Natural killer cell treated with Interleukin-12 subunit alpha and Interleukin-12 subunit beta and Interleukin-15 and Interleukin-18, amount 100 ng/mL, for 72 hours (primary cell): ENCODE measurements around the gene PRDM11. TPM values are rescaled to one million over a fixed set of nuclear protein-coding genes. Genes with fewer than 3 reads are reported as not detected.
A peak's percentile ranks its signal among the peaks of the same experiment; 100 is the strongest.

Experiments
- ATAC-seq, 2 donors: fragments of 150-1000 bp; cut with Tn5 transposase in 1 of 2; sonication (Bioruptor Pico), chemical (Tn5 transposase) in 1 of 2; 2 replicates each; pipeline ENCODE4 v1.10.0; 2021
- DNase-seq: peaks from one replicate; pipeline ENCODE4 v3.0.0; 2022; ENCODE audit warnings: low spot score
- H3K27ac Mint-ChIP-seq, 2 donors: 1 replicate in 1 of 2; 2 replicates in 1 of 2; pipeline ENCODE4 v1.8.0; 2022; ENCODE audit warnings: mixed read lengths in 2 of 2, mild to moderate bottlenecking in 1 of 2, moderate library complexity in 1 of 2
- H3K27me3 Mint-ChIP-seq, 2 donors: 1 replicate in 1 of 2; 2 replicates in 1 of 2; pipeline ENCODE4 v1.8.0; 2022; ENCODE audit warnings: mixed read lengths in 2 of 2
- H3K36me3 Mint-ChIP-seq: one replicate; pipeline ENCODE4 v1.8.0; 2022; ENCODE audit warnings: mixed read lengths
- H3K4me1 Mint-ChIP-seq, 2 donors: 1 replicate in 1 of 2; 2 replicates in 1 of 2; pipeline ENCODE4 v1.8.0; 2022; ENCODE audit warnings: low read depth in 2 of 2, mixed read lengths in 2 of 2, mild to moderate bottlenecking in 1 of 2
- H3K4me3 Mint-ChIP-seq: one replicate; pipeline ENCODE4 v1.8.0; 2022; ENCODE audit warnings: mixed read lengths
- H3K9me3 Mint-ChIP-seq: 2 replicates; pipeline ENCODE4 v1.8.0; 2022; ENCODE audit warnings: mixed read lengths
- total RNA-seq, 2 donors: library from RNA; stranded (reverse); gene quantifications; one replicate each; pipeline ENCODE4 v1.2.3, GENCODE V29; 2022

Gene PRDM11
- total RNA-seq, 2 donors from 2014 or later: 3.5 to 6.6 TPM

DNA sequence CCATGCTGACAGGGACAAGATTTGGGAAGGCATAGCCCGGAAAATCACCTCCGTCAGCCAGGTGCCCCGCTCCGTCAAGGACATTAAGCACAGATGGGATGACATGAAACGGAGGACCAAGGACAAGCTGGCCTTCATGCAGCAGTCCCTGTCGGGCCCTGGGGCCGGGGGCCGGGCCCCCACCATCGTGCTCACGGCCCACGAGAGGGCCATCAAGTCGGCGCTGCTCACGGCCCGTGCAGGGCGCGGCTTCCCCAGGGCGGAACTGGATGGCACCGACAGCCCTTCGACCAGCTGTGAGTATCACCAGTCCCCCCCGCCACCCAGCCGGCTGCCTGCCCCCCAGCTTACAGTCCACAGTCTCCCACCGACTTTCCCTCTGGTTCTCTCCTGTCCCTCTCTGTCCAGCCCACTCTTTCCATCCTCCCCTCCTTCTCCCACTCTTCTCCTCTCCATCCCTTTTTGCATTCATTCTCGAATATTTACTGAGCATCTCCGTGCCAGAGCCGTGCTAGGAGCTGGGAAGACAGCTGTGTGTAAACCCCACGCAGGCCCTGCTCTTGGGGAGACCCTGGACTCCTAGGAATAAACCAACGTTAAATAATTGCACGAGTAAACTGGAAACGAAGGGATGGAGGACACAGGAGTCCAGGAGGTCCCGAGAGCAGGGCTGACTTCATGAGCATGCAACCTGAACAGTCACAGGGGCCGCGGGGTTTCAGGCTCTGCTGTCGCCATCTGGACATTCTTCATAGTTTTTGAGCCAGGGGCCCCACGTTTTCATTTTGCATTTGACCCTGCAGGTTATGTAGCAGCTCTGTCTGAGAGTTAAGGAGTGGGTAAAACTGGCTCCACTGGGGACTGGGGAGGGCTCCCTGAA lies 62.8 kb downstream of the PRDM11 start:
- Mint-ChIP-seq H3K4me3 (no peak overlapping the region), H3K27me3 (no peaks in the 10 kb centered on the region), H3K9me3 (no peaks in the 10 kb centered on the region), H3K36me3 (no peaks in the 10 kb centered on the region), H3K27ac (no peak overlapping the region), H3K4me1 (peaks cover 0 to 2% of the 10 kb centered on the region in 2 donors)
- DNase-seq (no peak), ATAC-seq (no peak)

DNA sequence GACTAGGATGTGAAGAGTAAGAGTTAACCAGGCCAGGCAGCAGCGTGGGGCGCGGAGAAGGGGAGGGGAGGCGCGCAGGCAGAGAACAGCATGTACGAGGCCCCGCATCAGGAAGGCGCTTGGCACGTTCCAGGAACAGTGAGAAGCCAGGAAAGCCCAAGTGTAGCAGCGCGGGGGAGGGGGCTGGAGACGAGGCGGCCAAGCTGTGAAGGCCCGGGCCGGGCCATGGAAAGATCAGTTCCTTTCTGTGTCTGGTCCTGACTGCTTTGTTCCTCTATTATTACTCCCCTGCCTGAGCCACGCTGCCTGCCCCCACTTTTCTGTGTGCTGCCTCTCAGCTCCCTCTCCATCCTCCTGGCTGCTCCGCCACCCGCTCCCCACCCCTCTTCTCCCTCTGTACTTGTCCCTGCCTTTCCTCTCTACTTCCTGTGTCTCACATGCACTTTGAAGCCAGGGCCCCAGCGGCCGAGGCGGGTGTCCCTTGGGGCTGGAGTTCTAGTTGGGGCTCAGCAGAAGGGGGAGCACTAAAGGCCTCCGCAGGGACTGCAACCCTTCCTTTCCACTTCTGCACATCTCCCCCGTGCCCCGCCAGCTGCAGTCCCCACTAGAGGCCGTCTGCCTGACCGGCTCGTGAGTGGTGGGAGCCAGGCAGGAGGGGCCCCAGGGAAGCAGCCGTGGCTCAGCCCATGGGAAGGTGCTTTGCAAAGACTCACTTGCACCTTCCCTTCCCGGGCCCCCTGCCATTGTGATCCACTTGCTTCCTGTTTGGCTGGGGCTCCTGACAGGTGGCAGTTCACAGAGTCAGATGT lies 63.7 kb downstream of the PRDM11 start:
- DNase-seq (no peak), ATAC-seq (no peak)
- Mint-ChIP-seq H3K9me3 (no peaks in the 10 kb centered on the region), H3K4me3 (no peak overlapping the region), H3K27ac (no peak overlapping the region), H3K4me1 (peaks cover 2 to 8% of the 10 kb centered on the region in 2 donors), H3K27me3 (no peaks in the 10 kb centered on the region), H3K36me3 (no peaks in the 10 kb centered on the region)

DNA sequence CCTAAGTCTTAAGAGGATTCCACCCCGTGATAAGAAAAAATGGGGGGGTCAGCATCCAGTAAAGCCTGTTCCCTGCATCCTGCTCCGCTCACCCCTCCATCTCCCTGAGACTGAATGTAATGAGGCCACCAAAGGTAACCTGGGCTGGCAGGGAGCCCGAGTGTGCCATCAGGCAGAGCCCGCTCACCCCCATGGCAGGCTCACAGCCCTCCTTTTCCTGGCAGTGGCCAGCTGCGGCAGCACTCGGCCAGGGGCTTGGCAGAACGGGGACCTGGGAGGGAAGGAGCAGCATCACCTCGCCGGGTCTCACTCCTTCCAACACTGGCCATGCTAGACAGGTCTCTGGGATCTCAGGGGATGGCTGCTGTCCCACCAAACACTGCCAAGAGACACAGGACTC lies 64.4 kb downstream of the PRDM11 start:
- peaks cover 8 to 15% of the 10 kb centered on the region in 2 donors for H3K4me1 Mint-ChIP-seq
- H3K36me3 Mint-ChIP-seq: no peaks in the 10 kb centered on the region
- DNase-seq: no peak
- no peak for ATAC-seq
- no peak overlapping the region for H3K27ac Mint-ChIP-seq
- H3K27me3 Mint-ChIP-seq: no peaks in the 10 kb centered on the region
- no peak overlapping the region for H3K4me3 Mint-ChIP-seq
- H3K9me3 Mint-ChIP-seq: no peaks in the 10 kb centered on the region

DNA sequence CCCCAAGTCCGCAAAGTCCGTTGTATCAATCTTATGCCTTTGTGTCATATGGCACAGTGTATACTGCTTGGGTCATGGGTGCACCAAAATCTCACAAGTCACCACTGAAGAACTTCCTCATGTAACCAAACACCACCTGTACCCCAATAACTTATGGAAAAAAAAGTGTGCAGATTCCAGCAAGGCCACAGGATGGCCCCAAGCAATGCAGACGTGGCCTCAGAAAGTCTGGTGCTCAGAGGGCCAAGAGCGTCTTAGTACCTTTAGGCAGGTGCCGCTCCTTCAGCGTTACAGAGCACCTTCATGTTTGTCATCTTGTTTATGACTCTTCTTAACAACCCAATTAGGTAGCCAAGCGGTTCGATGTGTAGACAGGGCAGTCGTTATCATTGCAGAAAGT lies 65.3 kb downstream of the PRDM11 start:
- Mint-ChIP-seq H3K27ac (no peak overlapping the region), H3K36me3 (no peaks in the 10 kb centered on the region), H3K9me3 (no peaks in the 10 kb centered on the region), H3K4me1 (peaks cover 8 to 20% of the 10 kb centered on the region in 2 donors), H3K4me3 (no peak overlapping the region), H3K27me3 (no peaks in the 10 kb centered on the region)
- DNase-seq (no peak), ATAC-seq (no peak)

DNA sequence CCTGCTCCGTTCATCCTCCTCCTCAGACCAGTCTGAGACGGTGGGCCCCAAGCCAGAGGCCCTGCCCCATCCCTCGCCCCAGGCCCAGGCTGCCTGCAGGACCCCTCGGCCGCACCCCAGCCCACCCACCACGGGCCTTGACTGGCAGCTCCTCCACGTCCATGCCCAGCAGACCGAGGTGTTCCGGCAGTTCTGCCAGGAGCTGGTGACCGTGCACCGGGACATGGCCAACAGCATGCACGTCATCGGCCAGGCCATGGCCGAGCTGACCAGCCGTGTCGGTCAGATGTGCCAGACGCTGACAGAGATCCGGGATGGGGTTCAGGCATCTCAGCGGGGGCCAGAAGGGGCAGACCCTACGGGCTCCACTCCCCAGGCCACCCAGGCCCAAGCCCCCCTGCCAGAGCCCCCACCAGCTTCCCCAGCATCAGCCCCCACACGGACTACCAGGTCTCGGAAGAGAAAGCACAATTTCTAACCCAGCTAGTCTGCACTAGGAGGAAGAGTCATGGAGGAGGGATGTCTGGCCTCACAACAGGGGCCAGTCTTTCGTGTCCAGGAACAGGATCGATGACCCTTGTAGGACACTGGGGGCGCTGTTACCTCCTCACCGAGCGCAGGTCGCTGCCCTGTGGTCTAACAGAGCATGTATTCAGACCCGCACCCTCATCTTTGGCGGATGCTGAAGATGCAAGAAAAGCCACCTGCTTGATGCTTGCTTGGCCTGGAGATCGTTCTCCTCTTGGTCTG lies 66.3 kb downstream of the PRDM11 start:
- DNase-seq: no peak
- H3K36me3 Mint-ChIP-seq: no peaks in the 10 kb centered on the region
- H3K9me3 Mint-ChIP-seq: no peaks in the 10 kb centered on the region
- H3K27ac Mint-ChIP-seq: no peak overlapping the region
- H3K27me3 Mint-ChIP-seq: no peaks in the 10 kb centered on the region
- H3K4me3 Mint-ChIP-seq: no peak overlapping the region
- peaks cover 8 to 20% of the 10 kb centered on the region in 2 donors for H3K4me1 Mint-ChIP-seq
- ATAC-seq: no peak

DNA sequence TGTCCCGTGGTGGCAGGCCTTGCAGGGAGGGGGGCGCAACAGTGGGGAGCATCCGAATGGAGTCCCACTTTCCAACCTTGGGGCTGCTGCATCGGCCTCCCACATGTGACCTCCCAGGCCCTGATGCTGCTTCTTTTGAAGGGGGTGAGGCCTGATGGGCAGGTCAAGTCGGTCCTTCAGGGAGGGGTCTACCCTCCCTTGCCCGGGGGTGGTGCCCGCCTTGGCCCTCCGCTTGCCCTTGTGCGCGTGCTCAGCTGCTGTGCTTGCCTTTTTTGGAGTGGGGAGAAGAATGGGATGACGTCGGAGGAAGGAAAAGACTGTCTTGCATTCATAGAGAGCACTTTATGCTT lies 66.9 kb downstream of the PRDM11 start:
- no peaks in the 10 kb centered on the region for H3K36me3 Mint-ChIP-seq
- DNase-seq (no peak), ATAC-seq (no peak)
- H3K9me3 Mint-ChIP-seq: no peaks in the 10 kb centered on the region
- H3K4me3 Mint-ChIP-seq: no peak overlapping the region
- H3K27me3 Mint-ChIP-seq: no peaks in the 10 kb centered on the region
- peaks cover 8 to 20% of the 10 kb centered on the region in 2 donors for H3K4me1 Mint-ChIP-seq
- H3K27ac Mint-ChIP-seq: no peak overlapping the region

DNA sequence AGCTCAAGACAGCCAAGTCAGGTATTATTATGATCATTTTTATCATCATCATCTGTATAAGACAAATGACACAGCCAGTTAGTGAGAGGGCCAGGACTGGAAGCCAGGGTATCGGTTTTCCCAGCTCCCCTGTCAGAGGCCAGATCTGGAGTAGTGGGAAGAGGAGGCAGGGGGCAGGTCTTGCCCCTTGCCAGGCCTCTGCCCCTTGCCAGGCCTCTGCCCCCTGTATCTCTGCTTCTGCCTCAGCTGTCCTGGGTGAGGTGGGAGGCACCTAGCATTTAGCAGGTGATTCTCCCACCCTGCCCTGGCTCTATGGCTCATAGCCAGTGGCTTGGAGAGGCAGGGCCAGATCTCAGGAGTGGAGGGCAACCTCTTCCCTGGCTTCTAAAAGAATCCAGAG lies 67.3 kb downstream of the PRDM11 start:
- ATAC-seq: no peak
- Mint-ChIP-seq H3K27ac (no peak overlapping the region), H3K27me3 (no peaks in the 10 kb centered on the region), H3K4me3 (no peak overlapping the region), H3K9me3 (no peaks in the 10 kb centered on the region), H3K4me1 (peaks cover 8 to 20% of the 10 kb centered on the region in 2 donors), H3K36me3 (no peaks in the 10 kb centered on the region)
- DNase-seq: no peak

DNA sequence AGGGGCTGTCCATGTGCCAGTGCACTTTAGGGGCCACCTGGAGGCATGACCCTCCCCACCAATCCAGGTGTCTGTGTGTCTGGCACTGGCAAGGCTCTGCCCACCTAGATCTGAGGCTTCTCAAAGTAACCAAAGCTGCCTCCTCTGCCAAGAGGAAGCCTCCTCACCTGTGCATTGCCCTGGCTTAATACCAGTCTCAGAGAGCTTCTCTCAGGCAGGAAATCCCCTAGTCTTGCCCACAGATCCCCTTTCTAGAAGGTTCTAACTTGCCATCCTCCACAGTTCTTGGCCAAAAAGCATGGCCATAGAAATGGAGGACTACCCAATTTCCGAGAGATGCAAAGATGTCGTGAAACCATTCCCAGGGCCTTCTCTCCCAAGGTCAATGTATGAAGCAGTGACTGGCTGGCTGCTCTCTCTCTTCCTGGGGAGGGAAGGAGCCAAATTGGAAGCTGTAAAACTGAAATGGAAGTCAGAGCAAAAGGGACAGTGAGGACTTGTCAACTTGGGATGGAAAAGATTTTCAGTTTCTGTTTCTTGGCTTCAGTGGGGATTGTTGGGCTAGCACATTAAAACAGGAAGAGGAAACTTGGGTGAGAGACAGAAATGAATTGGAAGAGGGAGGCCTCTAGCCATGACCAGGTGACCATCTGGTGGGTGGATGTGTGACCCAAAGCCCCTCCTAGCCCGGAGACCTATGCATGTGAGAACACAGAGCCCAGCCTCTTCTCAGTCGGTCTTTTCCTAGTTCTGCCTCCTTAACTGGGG lies 68.8 kb downstream of the PRDM11 start:
- Mint-ChIP-seq H3K27me3 (no peaks in the 10 kb centered on the region), H3K4me1 (peaks cover 8 to 20% of the 10 kb centered on the region in 2 donors), H3K27ac (peak overlapping the region in 1 of 2 donors; percentile 79), H3K4me3 (no peak overlapping the region), H3K36me3 (no peaks in the 10 kb centered on the region), H3K9me3 (no peaks in the 10 kb centered on the region)
- ATAC-seq: peak in 1 of 2 donors; percentile 18
- no peak for DNase-seq

DNA sequence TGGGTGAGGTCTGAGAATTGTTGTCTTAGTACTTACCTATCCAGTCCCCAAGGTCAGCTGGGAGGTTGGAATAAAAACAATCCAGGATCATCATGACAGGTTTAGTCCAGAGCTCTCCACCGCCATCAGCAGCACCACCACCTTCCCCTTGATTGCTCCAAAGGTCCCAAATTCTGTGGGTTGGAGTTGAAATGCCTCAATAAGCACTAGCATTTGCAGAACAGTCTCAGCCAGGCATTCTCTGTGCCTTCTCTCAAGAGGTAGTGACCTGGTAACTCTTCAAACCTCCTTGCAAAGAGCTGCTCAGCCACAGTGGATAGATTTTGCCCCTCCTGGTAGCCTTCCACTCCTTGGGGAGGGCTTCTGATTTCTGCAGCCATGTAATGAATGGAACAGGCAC lies 69.6 kb downstream of the PRDM11 start:
- Mint-ChIP-seq H3K4me3 (no peak overlapping the region), H3K27ac (no peak overlapping the region), H3K27me3 (no peaks in the 10 kb centered on the region), H3K36me3 (no peaks in the 10 kb centered on the region), H3K4me1 (peaks cover 8 to 18% of the 10 kb centered on the region in 2 donors), H3K9me3 (no peaks in the 10 kb centered on the region)
- DNase-seq (no peak), ATAC-seq (no peak)

DNA sequence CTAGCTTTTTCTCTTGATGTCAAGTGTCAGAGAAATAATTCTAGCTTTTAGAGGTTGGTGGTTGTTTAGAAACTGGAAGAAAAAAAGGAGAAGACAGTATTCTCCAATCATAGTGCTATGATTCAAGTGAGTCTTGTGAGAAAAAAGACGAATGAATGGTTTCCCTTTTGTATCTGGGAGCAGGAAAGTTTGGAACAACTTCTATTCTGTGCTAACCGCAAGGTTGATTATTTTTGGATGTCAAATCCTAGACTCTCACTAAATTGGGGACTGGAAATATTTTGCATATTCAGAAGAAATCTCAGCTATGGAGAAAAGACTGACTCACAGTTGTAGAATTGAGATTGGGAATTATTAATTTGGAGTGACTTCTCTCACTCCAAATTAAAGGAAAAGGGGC lies 70.5 kb downstream of the PRDM11 start:
- Mint-ChIP-seq H3K9me3 (no peaks in the 10 kb centered on the region), H3K36me3 (no peaks in the 10 kb centered on the region), H3K27me3 (no peaks in the 10 kb centered on the region), H3K4me3 (no peak overlapping the region), H3K27ac (no peak overlapping the region), H3K4me1 (peaks cover 8 to 18% of the 10 kb centered on the region in 2 donors)
- ATAC-seq: no peak
- no peak for DNase-seq

DNA sequence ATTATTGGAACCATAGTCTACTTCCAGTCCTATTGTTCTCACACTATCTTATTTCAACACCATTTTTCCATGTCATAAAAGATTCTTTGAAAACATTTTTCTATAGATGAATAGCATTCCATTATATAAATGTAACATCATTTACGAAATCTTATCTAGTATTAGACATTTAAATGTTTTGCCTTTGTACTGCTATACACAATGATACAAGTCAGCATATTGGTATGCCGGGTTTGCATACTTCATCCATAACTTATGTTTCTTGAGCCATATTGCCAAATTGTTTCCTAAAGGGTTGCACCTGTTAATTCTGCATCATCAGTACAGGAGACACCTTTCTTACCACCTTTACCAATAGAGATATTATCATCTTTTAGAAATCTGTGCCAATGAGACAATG lies 71.6 kb downstream of the PRDM11 start:
- no peak overlapping the region for H3K27ac Mint-ChIP-seq
- H3K4me1 Mint-ChIP-seq: peaks cover 8 to 18% of the 10 kb centered on the region in 2 donors
- no peaks in the 10 kb centered on the region for H3K9me3 Mint-ChIP-seq
- no peaks in the 10 kb centered on the region for H3K36me3 Mint-ChIP-seq
- ATAC-seq (no peak), DNase-seq (no peak)
- no peaks in the 10 kb centered on the region for H3K27me3 Mint-ChIP-seq
- H3K4me3 Mint-ChIP-seq: no peak overlapping the region

DNA sequence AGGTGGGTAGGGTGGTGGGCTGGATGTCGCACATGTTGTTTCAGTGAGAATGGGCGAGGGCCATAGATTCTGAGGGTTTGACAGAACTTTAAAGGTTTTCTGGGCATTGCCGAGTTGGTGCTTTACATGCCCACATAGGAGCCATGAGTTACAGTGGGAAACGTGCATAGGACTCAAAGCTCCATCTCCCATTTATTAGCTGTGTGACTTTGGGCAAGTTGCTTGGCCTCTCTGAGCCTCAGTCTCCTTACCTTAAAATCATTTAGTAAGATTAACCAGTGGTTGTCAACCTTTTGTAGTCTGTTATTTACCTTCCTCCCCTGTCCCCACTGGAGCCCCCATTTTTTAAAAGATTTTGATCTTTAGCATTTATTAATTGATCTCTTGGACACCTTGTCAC lies 72.3 kb downstream of the PRDM11 start:
- no peak for ATAC-seq
- no peak overlapping the region for H3K4me3 Mint-ChIP-seq
- DNase-seq: no peak
- no peak overlapping the region for H3K27ac Mint-ChIP-seq
- H3K4me1 Mint-ChIP-seq: peaks cover 8 to 18% of the 10 kb centered on the region in 2 donors
- H3K36me3 Mint-ChIP-seq: no peaks in the 10 kb centered on the region
- H3K9me3 Mint-ChIP-seq: no peaks in the 10 kb centered on the region
- H3K27me3 Mint-ChIP-seq: no peaks in the 10 kb centered on the region

DNA sequence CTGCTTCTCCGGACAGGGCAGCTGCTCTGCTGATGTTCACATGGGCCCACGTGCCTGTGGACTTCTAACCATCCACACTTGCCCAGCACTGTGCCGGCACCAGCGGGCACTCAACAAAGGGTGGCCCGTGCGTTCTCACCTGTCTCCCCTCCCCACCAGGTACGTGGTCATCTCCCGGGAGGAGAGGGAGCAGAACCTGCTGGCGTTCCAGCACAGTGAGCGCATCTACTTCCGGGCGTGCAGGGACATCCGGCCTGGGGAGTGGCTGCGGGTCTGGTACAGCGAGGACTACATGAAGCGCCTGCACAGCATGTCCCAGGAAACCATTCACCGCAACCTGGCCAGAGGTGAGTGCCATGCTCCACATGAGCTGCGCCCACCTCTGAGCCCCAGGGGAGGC lies 73.0 kb downstream of the PRDM11 start:
- Mint-ChIP-seq H3K27me3 (no peaks in the 10 kb centered on the region), H3K27ac (no peak overlapping the region), H3K4me1 (peaks cover 8 to 18% of the 10 kb centered on the region in 2 donors), H3K36me3 (no peaks in the 10 kb centered on the region), H3K9me3 (no peaks in the 10 kb centered on the region), H3K4me3 (no peak overlapping the region)
- DNase-seq (no peak), ATAC-seq (peak in 1 of 2 donors; percentile 28)
